GM12878 (cell line): ENCODE data around the gene KCTD17.

Source experiments
- NFXL1 ChIP-seq: fragments of 450-650 bp; IDR thresholded peaks from 2 replicates; pipeline ENCODE4 v1.6.1; 2017; ENCODE audit warnings: antibody characterized with exemption, mild to moderate bottlenecking, borderline replicate concordance
- ZNF24 ChIP-seq: fragments of 450-650 bp; IDR thresholded peaks from 2 replicates; pipeline ENCODE4 v1.6.1; 2017; ENCODE audit warnings: antibody characterized with exemption, mild to moderate bottlenecking
- TF ChIP-seq, protein P1 (sequence below), 3 experiments: IDR thresholded peaks in 2 of 3; conservative IDR thresholded peaks in 1 of 3; 2 replicates each; pipeline ENCODE4 v1.5.1; 2011; ENCODE audit warnings: low read depth in 3 of 3, low read length in 3 of 3, mild to moderate bottlenecking in 3 of 3, control low read depth in 2 of 3, moderate library complexity in 2 of 3, inconsistent platforms in 1 of 3, mixed read lengths in 1 of 3; ENCODE audit not compliant: control insufficient read depth in 2 of 3, insufficient read depth in 1 of 3; ENCODE audit errors: extremely low read depth in 1 of 3

GRCh38 chr22:37021710-37022482 lies 29.6 kb upstream of the KCTD17 start:
- TF ChIP-seq, protein P1, sequence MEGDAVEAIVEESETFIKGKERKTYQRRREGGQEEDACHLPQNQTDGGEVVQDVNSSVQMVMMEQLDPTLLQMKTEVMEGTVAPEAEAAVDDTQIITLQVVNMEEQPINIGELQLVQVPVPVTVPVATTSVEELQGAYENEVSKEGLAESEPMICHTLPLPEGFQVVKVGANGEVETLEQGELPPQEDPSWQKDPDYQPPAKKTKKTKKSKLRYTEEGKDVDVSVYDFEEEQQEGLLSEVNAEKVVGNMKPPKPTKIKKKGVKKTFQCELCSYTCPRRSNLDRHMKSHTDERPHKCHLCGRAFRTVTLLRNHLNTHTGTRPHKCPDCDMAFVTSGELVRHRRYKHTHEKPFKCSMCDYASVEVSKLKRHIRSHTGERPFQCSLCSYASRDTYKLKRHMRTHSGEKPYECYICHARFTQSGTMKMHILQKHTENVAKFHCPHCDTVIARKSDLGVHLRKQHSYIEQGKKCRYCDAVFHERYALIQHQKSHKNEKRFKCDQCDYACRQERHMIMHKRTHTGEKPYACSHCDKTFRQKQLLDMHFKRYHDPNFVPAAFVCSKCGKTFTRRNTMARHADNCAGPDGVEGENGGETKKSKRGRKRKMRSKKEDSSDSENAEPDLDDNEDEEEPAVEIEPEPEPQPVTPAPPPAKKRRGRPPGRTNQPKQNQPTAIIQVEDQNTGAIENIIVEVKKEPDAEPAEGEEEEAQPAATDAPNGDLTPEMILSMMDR (IDR thresholded peaks at IDR 0.05 in 2 of 3, conservative IDR thresholded peaks at IDR 0.05 in 1 of 3; ENCODE audit: control insufficient read depth in 2 of 3, extremely low read depth in 1 of 3, insufficient read depth in 1 of 3, low read depth in 3 of 3, low read length in 3 of 3), result peak; percentile 74 to 91 (median 85)
- TF ChIP-seq NFXL1 (no peak), ZNF24 (no peak)
